GM12891 (cell line): ENCODE data around the gene RASA1.

Source experiments
- PAX5 ChIP-seq: IDR thresholded peaks from 2 replicates; pipeline ENCODE4 v1.6.1; 2011; ENCODE audit warnings: low read length, moderate library complexity, mild to moderate bottlenecking; ENCODE audit not compliant: insufficient read depth, severe bottlenecking
- POLR2A ChIP-seq: IDR thresholded peaks from 2 replicates; pipeline ENCODE4 v1.6.1; 2011; ENCODE audit warnings: low read depth, low read length, control low read depth
- POLR2AphosphoS5 ChIP-seq: IDR thresholded peaks from 2 replicates; pipeline ENCODE4 v1.6.1; 2011; ENCODE audit warnings: low read depth, low read length, control low read depth
- POU2F2 ChIP-seq: IDR thresholded peaks from 2 replicates; pipeline ENCODE4 v1.6.1; 2011; ENCODE audit warnings: low read depth, mild to moderate bottlenecking, control low read depth, low read length, moderate library complexity
- SPI1 ChIP-seq: IDR thresholded peaks from 2 replicates; pipeline ENCODE4 v1.6.1; 2011; ENCODE audit warnings: low read depth, low read length, control low read depth
- TAF1 ChIP-seq: IDR thresholded peaks from 2 replicates; pipeline ENCODE4 v1.6.1; 2011; ENCODE audit warnings: low read depth, low read length, control low read depth

DNA sequence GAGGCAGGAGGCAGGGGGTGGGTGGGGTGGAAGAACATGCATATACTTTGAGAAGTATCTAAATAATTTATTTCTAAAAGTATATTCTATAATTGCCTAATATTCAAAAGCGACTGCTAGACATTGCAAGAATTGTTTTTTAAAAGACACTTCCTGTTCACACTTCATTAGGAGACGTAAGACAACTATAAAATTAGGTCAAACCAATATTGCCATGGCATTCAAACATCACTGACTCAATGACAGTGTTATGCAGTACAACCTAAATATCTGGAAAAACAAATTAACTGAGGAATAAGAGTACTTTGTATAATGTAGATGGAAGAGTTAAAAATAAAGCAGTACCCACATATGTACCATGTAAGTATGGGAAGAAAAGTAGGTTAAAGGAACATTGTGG, 140.5 kb downstream of the RASA1 start:
- no peak for TF ChIP-seq POLR2A
- no peak for TF ChIP-seq TAF1
- TF ChIP-seq POLR2AphosphoS5 = no peak
- no peak for TF ChIP-seq POU2F2
- TF ChIP-seq SPI1 = no peak
- TF ChIP-seq PAX5 = no peak
